A673 (cell line): ENCODE data around the gene DACH2.

ENCODE experiments used
- CTCF ChIP-seq: fragments of 300-800, 200-600 bp; sonication (generic); conservative IDR thresholded peaks from 2 replicates; pipeline ENCODE4 v1.5.1; 2017; ENCODE audit warnings: low read depth, mild to moderate bottlenecking, antibody characterized with exemption, low read length, moderate library complexity, mixed read lengths
- EZH2 ChIP-seq: fragments of 200-600 bp; sonication (generic); IDR thresholded peaks from 2 replicates; pipeline ENCODE4 v1.6.1; 2017; ENCODE audit warnings: borderline replicate concordance, low read depth, mild to moderate bottlenecking, mixed read lengths, antibody characterized with exemption, low read length; ENCODE audit not compliant: poor library complexity, severe bottlenecking

DNA sequence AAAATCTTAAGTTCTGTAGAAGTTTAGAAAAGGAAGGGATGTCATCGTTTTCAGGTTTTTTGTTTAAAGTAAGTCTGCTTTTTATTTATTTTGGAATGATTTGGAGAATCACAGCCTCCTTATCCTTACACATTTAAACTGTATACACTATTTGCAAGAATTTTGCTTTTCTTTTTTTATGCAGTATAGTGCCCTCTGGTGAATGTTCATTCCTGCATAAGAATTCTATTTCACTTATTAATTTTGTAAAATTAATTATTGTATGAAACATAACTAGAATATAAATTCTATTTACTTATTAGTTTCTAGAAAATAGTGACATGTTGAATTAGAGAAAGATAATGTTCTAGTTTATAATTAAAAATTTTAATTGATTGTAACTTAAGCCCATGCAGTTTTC is 44.6 kb downstream of the DACH2 start:
- TF ChIP-seq EZH2 (no peak), CTCF (no peak; the same call in 1 of the 2 replicates)
